ENCODE results near the gene GGT7. TPM values are rescaled to one million over a fixed set of nuclear protein-coding genes. Genes with fewer than 3 reads are reported as not detected.

Gene GGT7
- total and polyA plus RNA-seq, 2 of the 4 experiments (the other 2 are of a cell fraction): 3.4 to 25.9 TPM

DNA sequence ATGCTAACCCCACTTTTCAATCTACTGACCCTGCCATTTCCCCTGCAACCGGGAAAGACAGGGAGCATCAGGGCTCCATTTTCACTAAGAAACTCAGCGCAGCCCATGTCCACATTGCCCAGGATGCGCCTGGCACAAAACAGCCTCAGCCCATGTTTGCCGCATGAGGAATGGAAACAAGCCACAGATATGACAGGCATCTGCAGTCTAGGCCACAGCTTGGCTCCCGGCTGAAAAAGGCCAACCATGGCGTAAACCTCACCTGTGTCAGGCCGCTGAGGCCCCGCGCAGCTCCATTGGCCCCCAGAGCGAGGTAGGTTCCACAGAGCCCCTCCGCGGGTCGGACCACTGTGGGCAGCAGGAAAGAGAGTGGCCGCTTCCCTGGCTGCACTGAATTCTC, 21.7 kb downstream of the GGT7 start:
- H3K18ac ChIP-seq (ENCODE audit: low read depth, low read length): no peak overlapping the region
- no peak overlapping the region for H2BK15ac ChIP-seq (ENCODE audit: low read depth, low read length)
- no peak overlapping the region for H3K23ac ChIP-seq (ENCODE audit: low read depth, low read length)
- no peak overlapping the region for H2AFZ ChIP-seq (replicated peaks; ENCODE audit: low read length, poor library complexity)
- no peak overlapping the region for H2BK5ac ChIP-seq (ENCODE audit: low read depth, low read length, poor library complexity, severe bottlenecking)
- no peak overlapping the region for H2AK5ac ChIP-seq (ENCODE audit: low read depth, low read length)
- intact Hi-C loops (cut with micrococcal nuclease): no loop called here
- no peak overlapping the region for H3K4ac ChIP-seq (ENCODE audit: low read depth, low read length)
- no peak overlapping the region for H4K91ac ChIP-seq (ENCODE audit: insufficient read depth, low read depth, low read length)
- WGBS, 2 experiments (ENCODE audit: extremely low coverage in 2 of 2, insufficient read length in 1 of 2): 93% methylated on average over 8 of the region's 14 CpGs; no CpG with 5 or more reads in 1 of the 2 experiments
- BruUV-seq (replicated peaks): no TSS peak
- TF ChIP-seq RAD21 (IDR thresholded peaks at IDR 0.05; ENCODE audit: low read length) (no peak), MAZ (IDR thresholded peaks at IDR 0.05; ENCODE audit: borderline replicate concordance, low read depth, low read length) (no peak), NFE2L2 (IDR thresholded peaks at IDR 0.05; ENCODE audit: low read depth, low read length) (no peak), POLR2A (IDR thresholded peaks at IDR 0.05; ENCODE audit: low read depth, low read length) (no peak), SMC3 (IDR thresholded peaks at IDR 0.05; ENCODE audit: low read depth, low read length) (no peak), CHD1 (IDR thresholded peaks at IDR 0.05; ENCODE audit: low read depth, low read length) (no peak), FOS (IDR thresholded peaks at IDR 0.05; ENCODE audit: low read depth, low read length) (no peak), RFX5 (IDR thresholded peaks at IDR 0.05; ENCODE audit: low read depth, low read length) (no peak), BHLHE40 (IDR thresholded peaks at IDR 0.05; ENCODE audit: low read depth, low read length) (no peak), CEBPB (IDR thresholded peaks at IDR 0.05; ENCODE audit: low read depth, low read length) (no peak), MAFK (IDR thresholded peaks at IDR 0.05; ENCODE audit: low read depth, low read length) (no peak), MXI1 (IDR thresholded peaks at IDR 0.05; ENCODE audit: borderline replicate concordance, low read depth, low read length) (no peak), RCOR1 (IDR thresholded peaks at IDR 0.05; ENCODE audit: insufficient replicate concordance, low read length) (no peak)
- TF ChIP-seq, protein P1, sequence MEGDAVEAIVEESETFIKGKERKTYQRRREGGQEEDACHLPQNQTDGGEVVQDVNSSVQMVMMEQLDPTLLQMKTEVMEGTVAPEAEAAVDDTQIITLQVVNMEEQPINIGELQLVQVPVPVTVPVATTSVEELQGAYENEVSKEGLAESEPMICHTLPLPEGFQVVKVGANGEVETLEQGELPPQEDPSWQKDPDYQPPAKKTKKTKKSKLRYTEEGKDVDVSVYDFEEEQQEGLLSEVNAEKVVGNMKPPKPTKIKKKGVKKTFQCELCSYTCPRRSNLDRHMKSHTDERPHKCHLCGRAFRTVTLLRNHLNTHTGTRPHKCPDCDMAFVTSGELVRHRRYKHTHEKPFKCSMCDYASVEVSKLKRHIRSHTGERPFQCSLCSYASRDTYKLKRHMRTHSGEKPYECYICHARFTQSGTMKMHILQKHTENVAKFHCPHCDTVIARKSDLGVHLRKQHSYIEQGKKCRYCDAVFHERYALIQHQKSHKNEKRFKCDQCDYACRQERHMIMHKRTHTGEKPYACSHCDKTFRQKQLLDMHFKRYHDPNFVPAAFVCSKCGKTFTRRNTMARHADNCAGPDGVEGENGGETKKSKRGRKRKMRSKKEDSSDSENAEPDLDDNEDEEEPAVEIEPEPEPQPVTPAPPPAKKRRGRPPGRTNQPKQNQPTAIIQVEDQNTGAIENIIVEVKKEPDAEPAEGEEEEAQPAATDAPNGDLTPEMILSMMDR (conservative IDR thresholded peaks at IDR 0.05; ENCODE audit: low read depth, low read length): no peak
- TF ChIP-seq, protein P2, sequence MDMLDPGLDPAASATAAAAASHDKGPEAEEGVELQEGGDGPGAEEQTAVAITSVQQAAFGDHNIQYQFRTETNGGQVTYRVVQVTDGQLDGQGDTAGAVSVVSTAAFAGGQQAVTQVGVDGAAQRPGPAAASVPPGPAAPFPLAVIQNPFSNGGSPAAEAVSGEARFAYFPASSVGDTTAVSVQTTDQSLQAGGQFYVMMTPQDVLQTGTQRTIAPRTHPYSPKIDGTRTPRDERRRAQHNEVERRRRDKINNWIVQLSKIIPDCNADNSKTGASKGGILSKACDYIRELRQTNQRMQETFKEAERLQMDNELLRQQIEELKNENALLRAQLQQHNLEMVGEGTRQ (IDR thresholded peaks at IDR 0.05; ENCODE audit: low read depth, low read length): no peak
- TF ChIP-seq, protein P3, sequence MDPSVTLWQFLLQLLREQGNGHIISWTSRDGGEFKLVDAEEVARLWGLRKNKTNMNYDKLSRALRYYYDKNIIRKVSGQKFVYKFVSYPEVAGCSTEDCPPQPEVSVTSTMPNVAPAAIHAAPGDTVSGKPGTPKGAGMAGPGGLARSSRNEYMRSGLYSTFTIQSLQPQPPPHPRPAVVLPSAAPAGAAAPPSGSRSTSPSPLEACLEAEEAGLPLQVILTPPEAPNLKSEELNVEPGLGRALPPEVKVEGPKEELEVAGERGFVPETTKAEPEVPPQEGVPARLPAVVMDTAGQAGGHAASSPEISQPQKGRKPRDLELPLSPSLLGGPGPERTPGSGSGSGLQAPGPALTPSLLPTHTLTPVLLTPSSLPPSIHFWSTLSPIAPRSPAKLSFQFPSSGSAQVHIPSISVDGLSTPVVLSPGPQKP (IDR thresholded peaks at IDR 0.05; ENCODE audit: borderline replicate concordance, low read depth, low read length): no peak
- ChIA-PET CTCF (interaction anchor here (0.6 kb wide), 1 partner anchor 52 kb away, joined by 9 read pairs; no protein-coding TSS in a partner anchor), POLR2A (ENCODE audit: unreplicated experiment) (no interaction called here)
- no peak overlapping the region for H2BK120ac ChIP-seq (ENCODE audit: low read depth, low read length)
- H3K4me2 ChIP-seq (ENCODE audit: low read depth, low read length): no peak overlapping the region
- H3K4me1 ChIP-seq (ENCODE audit: control insufficient read depth, insufficient read depth, low read length): no peaks in the 10 kb centered on the region
- H3K27me3 ChIP-seq (ENCODE audit: control insufficient read depth, insufficient read depth, low read length): no peaks in the 10 kb centered on the region
- H2BK20ac ChIP-seq (ENCODE audit: low read depth, low read length): no peak overlapping the region
- no peaks in the 10 kb centered on the region for H3K79me1 ChIP-seq (ENCODE audit: low read depth in 1 of 2, low read length in 2 of 2)
- H3K36me3 ChIP-seq (ENCODE audit: control insufficient read depth, insufficient read depth, low read length): peaks cover 40% of the 10 kb centered on the region
- no peak overlapping the region for H2AK9ac ChIP-seq (replicated peaks; ENCODE audit: low read depth, low read length, poor library complexity)
- no peak for DNase-seq
- H4K5ac ChIP-seq (ENCODE audit: low read depth, low read length): no peak overlapping the region
- H3K56ac ChIP-seq (ENCODE audit: extremely low read depth, insufficient read depth, low read length): no peak overlapping the region
- no peak overlapping the region for H3K9ac ChIP-seq (ENCODE audit: low read depth, low read length)
- H4K20me1 ChIP-seq (ENCODE audit: insufficient read depth, low read length): no peaks in the 10 kb centered on the region
- H3K4me3 ChIP-seq (ENCODE audit: insufficient read depth, low read depth, low read length): no peak overlapping the region
- dilution Hi-C loops (cut with HindIII; ENCODE audit: low sequenced_read_pairs, unreplicated experiment): no loop called here
- H3K27ac ChIP-seq (ENCODE audit: insufficient read depth, low read length): no peak overlapping the region
- in situ Hi-C loops (cut with MboI; ENCODE audit: low sequenced_read_pairs): loop anchor here (25.0 kb wide), 1 partner anchor 411 kb away; no protein-coding TSS in a partner anchor
- no peak for ATAC-seq (ENCODE audit: low read depth)
- H3K9me1 ChIP-seq (ENCODE audit: insufficient read depth, low read length): peaks cover 3% of the 10 kb centered on the region; the same call in 1 of the 2 replicates
- H4K8ac ChIP-seq (ENCODE audit: low read depth in 2 of 2, low read length in 2 of 2): no peak overlapping the region
- H3K14ac ChIP-seq (replicated peaks; ENCODE audit: low read depth, low read length): no peak overlapping the region
- H3K9me3 ChIP-seq (ENCODE audit: control insufficient read depth, insufficient read depth, low read length): no peaks in the 10 kb centered on the region
